Nephron progenitor cell (in vitro differentiated cells): ENCODE results near the gene SFR1.

Source experiments
- DNase-seq: peaks from one replicate; pipeline ENCODE4 v3.0.0; 2021
- H3K27ac Mint-ChIP-seq: 2 replicates; pipeline ENCODE4 v1.8.0; 2021; ENCODE audit warnings: mild to moderate bottlenecking, moderate library complexity, mixed read lengths
- H3K27me3 Mint-ChIP-seq: 2 replicates; pipeline ENCODE4 v1.8.0; 2021; ENCODE audit warnings: mild to moderate bottlenecking, low read depth, mixed read lengths; ENCODE audit not compliant: poor library complexity
- H3K36me3 Mint-ChIP-seq: 2 replicates; pipeline ENCODE4 v1.8.0; 2021; ENCODE audit warnings: low read depth, mixed read lengths
- H3K4me1 Mint-ChIP-seq: 2 replicates; pipeline ENCODE4 v1.8.0; 2021; ENCODE audit warnings: mixed read lengths
- H3K4me3 Mint-ChIP-seq: 2 replicates; pipeline ENCODE4 v1.8.0; 2021; ENCODE audit warnings: mild to moderate bottlenecking, moderate library complexity, mixed read lengths
- H3K9me3 Mint-ChIP-seq: 2 replicates; pipeline ENCODE4 v1.8.0; 2021; ENCODE audit warnings: mild to moderate bottlenecking, moderate library complexity, mixed read lengths
- CTCF ChIP-seq: fragments of 200-600 bp; sonication (generic); IDR thresholded peaks from 2 replicates; pipeline ENCODE4 v1.5.0; 2021; ENCODE audit warnings: antibody characterized with exemption

The SFR1 gene

GRCh38 chr10:104121485-104122224, at the start of gene SFR1:
SFR1 (plus strand) TSS chr10:104122171; CDS start chr10:104122184, 13 bp downstream.
- TF ChIP-seq CTCF, result peak; percentile 36
- peak within 1 kb of the TSS; percentile 100 for H3K27ac Mint-ChIP-seq
- peaks cover 20% of the 10 kb centered on the region for H3K36me3 Mint-ChIP-seq
- peaks cover 4% of the 10 kb centered on the region for H3K27me3 Mint-ChIP-seq
- DNase-seq, result peak; percentile 99
- H3K4me3 Mint-ChIP-seq, result peak within 1 kb of the TSS; percentile 86
- H3K9me3 Mint-ChIP-seq, result no peaks in the 10 kb centered on the region
- H3K4me1 Mint-ChIP-seq, result peaks cover 55% of the 10 kb centered on the region

- H3K27me3 Mint-ChIP-seq, result peaks cover 7% of the 10 kb centered on the region
- H3K27ac Mint-ChIP-seq, result no peak overlapping the region
- peaks cover 48% of the 10 kb centered on the region for H3K4me1 Mint-ChIP-seq
- no peaks in the 10 kb centered on the region for H3K9me3 Mint-ChIP-seq
- TF ChIP-seq CTCF, result no peak
- DNase-seq, result no peak
- H3K36me3 Mint-ChIP-seq, result no peaks in the 10 kb centered on the region
- no peak overlapping the region for H3K4me3 Mint-ChIP-seq
Measured at GRCh38 chr10:104072786-104073185, 49.2 kb upstream of the SFR1 start.

- peaks cover 37% of the 10 kb centered on the region for H3K4me1 Mint-ChIP-seq
- H3K27me3 Mint-ChIP-seq, result peaks cover 10% of the 10 kb centered on the region
- no peak for DNase-seq
- H3K36me3 Mint-ChIP-seq, result no peaks in the 10 kb centered on the region
- no peaks in the 10 kb centered on the region for H3K9me3 Mint-ChIP-seq
- no peak for TF ChIP-seq CTCF
- no peak overlapping the region for H3K27ac Mint-ChIP-seq
- H3K4me3 Mint-ChIP-seq, result no peak overlapping the region
Measured at GRCh38 chr10:104074505-104074904, 47.5 kb upstream of the SFR1 start.

GRCh38 chr10:104076743-104077160, 45.2 kb upstream of the SFR1 start:
- Mint-ChIP-seq H3K9me3 (no peaks in the 10 kb centered on the region), H3K4me3 (no peak overlapping the region), H3K4me1 (peaks cover 30% of the 10 kb centered on the region), H3K36me3 (no peaks in the 10 kb centered on the region), H3K27ac (no peak overlapping the region), H3K27me3 (peaks cover 3% of the 10 kb centered on the region)
- TF ChIP-seq CTCF, result no peak
- no peak for DNase-seq

- Mint-ChIP-seq H3K27ac (no peak overlapping the region), H3K27me3 (peaks cover 3% of the 10 kb centered on the region), H3K4me3 (no peak overlapping the region), H3K36me3 (no peaks in the 10 kb centered on the region), H3K4me1 (peaks cover 27% of the 10 kb centered on the region), H3K9me3 (no peaks in the 10 kb centered on the region)
- DNase-seq, result no peak
- no peak for TF ChIP-seq CTCF
Measured at GRCh38 chr10:104077247-104077646, 44.7 kb upstream of the SFR1 start.

- Mint-ChIP-seq H3K27me3 (peaks cover 3% of the 10 kb centered on the region), H3K4me1 (peaks cover 31% of the 10 kb centered on the region), H3K36me3 (no peaks in the 10 kb centered on the region), H3K9me3 (no peaks in the 10 kb centered on the region), H3K4me3 (no peak overlapping the region), H3K27ac (no peak overlapping the region)
- no peak for TF ChIP-seq CTCF
- no peak for DNase-seq
Measured at GRCh38 chr10:104077663-104078151, 44.3 kb upstream of the SFR1 start.
